Measurements from ENCODE around the gene APPL2. TPM values are rescaled to one million over a fixed set of nuclear protein-coding genes. Genes with fewer than 3 reads are reported as not detected.
A peak's percentile ranks its signal among the peaks of the same experiment; 100 is the strongest.

APPL2 gene
- total RNA-seq (2016; rRNA removed; fragmentation: Illumina TruSeq; extraction: Trizol) (9.9 and 10.5 TPM in 2 replicates), polyA plus RNA-seq (2011; rRNA removed) (11.1 and 12.1 TPM in 2 replicates), polyA minus RNA-seq (2011; rRNA and poly(A)+ RNA removed; ENCODE audit: low replicate concordance) (11.7 and 14.0 TPM in 2 replicates), Bru-seq, nascent RNA (percentile 73 among the genes with signal in this experiment), BruChase-seq, experiment 1, labeled RNA remaining after a 6-hour chase (percentile 70 among the genes with signal in this experiment), BruChase-seq, experiment 2, labeled RNA remaining after a 2-hour chase (percentile 72 among the genes with signal in this experiment)
- total RNA-seq (2016; cell fraction: cytosol; rRNA removed; fragmentation: Illumina TruSeq; extraction: Trizol; ENCODE audit: low read depth) = 3.9 and 4.1 TPM in 2 replicates
- total RNA-seq (2016; cell fraction: insoluble cytoplasmic fraction; rRNA removed; fragmentation: Illumina TruSeq; extraction: Trizol) = 9.9 and 11.1 TPM in 2 replicates
- total RNA-seq (2016; cell fraction: membrane; rRNA removed; fragmentation: Illumina TruSeq; extraction: Trizol) = 10.0 and 11.6 TPM in 2 replicates
- total RNA-seq (2016; cell fraction: nucleus; rRNA removed; fragmentation: Illumina TruSeq; extraction: Trizol) = 15.0 and 18.1 TPM in 2 replicates
- 5.5 and 6.9 TPM in 2 replicates for polyA plus RNA-seq (2011; cell fraction: cytosol; rRNA removed)
- polyA plus RNA-seq (2011; cell fraction: nucleus; rRNA removed) = 18.2 and 20.1 TPM in 2 replicates
- polyA plus RNA-seq (2012) = 11.3 and 17.8 TPM in 2 replicates
- polyA plus RNA-seq (2016; cell fraction: cytosol; fragmentation: Illumina TruSeq; extraction: Trizol; ENCODE audit: low read depth) = 4.7 and 5.2 TPM in 2 replicates
- polyA plus RNA-seq (2016; cell fraction: insoluble cytoplasmic fraction; fragmentation: Illumina TruSeq; extraction: Trizol; ENCODE audit: low read depth) = 11.6 and 12.2 TPM in 2 replicates
- polyA plus RNA-seq (2016; cell fraction: membrane; fragmentation: Illumina TruSeq; extraction: Trizol; ENCODE audit: low read depth) = 8.7 and 8.8 TPM in 2 replicates
- polyA plus RNA-seq (2016; cell fraction: nucleus; fragmentation: Illumina TruSeq; extraction: Trizol; ENCODE audit: insufficient read depth, low read depth) = 21.7 TPM in 2 replicates
- 4.7 and 7.5 TPM in 2 replicates for polyA minus RNA-seq (2011; cell fraction: cytosol; rRNA and poly(A)+ RNA removed)
- polyA minus RNA-seq (2011; cell fraction: nucleus; rRNA and poly(A)+ RNA removed) = 30.4 and 41.6 TPM in 2 replicates
- long read RNA-seq, experiment 1, transcript APPL2-201 (21 exons, 3,239 nt) = major isoform, 8 of 11 reads
- long read RNA-seq, experiment 1, partial matches to known transcripts = 0 of 11 reads
- long read RNA-seq, experiment 1, other reads (novel, unspliced or antisense) = 3 of 11 reads
- long read RNA-seq, experiment 2, partial matches to known transcripts = 2 of 18 reads
- long read RNA-seq, experiment 2, other reads (novel, unspliced or antisense) = 13 of 18 reads

- 0% methylated on average over 10 of the region's 80 CpGs for WGBS (ENCODE audit: low lambda C conversion rate)
- DNase-seq (ENCODE audit: low spot score) (peak; percentile 83), ATAC-seq (peak; percentile 96), FAIRE-seq (no peak)
- ChIA-PET POLR2A (interaction anchor here (0.7 to 2.0 kb wide), 9 partner anchors 10 to 1038 kb away, joined by 3 to 6 read pairs (median 4); partner anchors contain the start of gene C12orf75), CTCF (ENCODE audit: low intra/inter-chr PET ratio, low total read pairs) (no interaction called here)
- H3K9ac ChIP-seq (ENCODE audit: insufficient read depth, low read depth, low read length) = peak within 1 kb of the TSS; percentile 88
- no TSS peak for BruUV-seq (replicated peaks)
- peaks cover 0 to 1% of the 10 kb centered on the region in 2 experiments; a peak in 2 of 5 replicates for H3K27me3 ChIP-seq (ENCODE audit: control insufficient read depth in 1 of 2, insufficient read depth in 2 of 2, low read length in 2 of 2)
- H3K4me3 ChIP-seq (replicated peaks in 1 of 3; ENCODE audit: insufficient read depth in 1 of 3, low read depth in 2 of 3, low read length in 3 of 3) = peak within 1 kb of the TSS; percentile 79 to 96 (median 84)
- H3K4me1 ChIP-seq (ENCODE audit: insufficient read depth, low read length) = peaks cover 59% of the 10 kb centered on the region
- peaks cover 21% of the 10 kb centered on the region for H3K79me2 ChIP-seq (ENCODE audit: insufficient read depth, low read length)
- in situ Hi-C loops (cut with HindIII; ENCODE audit: extremely low pct_ligation_motif_present, low pct_unique_long_range_greater_than_20kb) = no loop called here
- peak within 1 kb of the TSS; percentile 76 for H3K4me2 ChIP-seq (ENCODE audit: low read depth, low read length)
- intact Hi-C loops (cut with micrococcal nuclease; ENCODE audit: unreplicated experiment) = loop anchor here (5.0 kb wide), 2 partner anchors 81 to 146 kb away; no protein-coding TSS in a partner anchor
- no peaks in the 10 kb centered on the region for H3K36me3 ChIP-seq (replicated peaks in 1 of 2; ENCODE audit: control insufficient read depth in 1 of 2, insufficient read depth in 2 of 2, low read length in 2 of 2)
- no peaks in the 10 kb centered on the region for H3K9me3 ChIP-seq (ENCODE audit: low read length)
- no peaks in the 10 kb centered on the region; the same call in 1 of the 2 replicates for H4K20me1 ChIP-seq (ENCODE audit: insufficient read depth, low read length)
- H3K27ac ChIP-seq (ENCODE audit: extremely low read length, insufficient read depth, low read length) = peak within 1 kb of the TSS; percentile 89
- peak within 1 kb of the TSS; percentile 67 for H2AFZ ChIP-seq (ENCODE audit: low read length)
- TF ChIP-seq ZNF225 (CRISPR knock-in tag; IDR thresholded peaks at IDR 0.05) (no peak), ZNF547 (CRISPR knock-in tag; IDR thresholded peaks at IDR 0.05) (no peak), ZNF318 (CRISPR knock-in tag; IDR thresholded peaks at IDR 0.05) (0 out of 2 replicates have a peak, but pooled peaks have one; percentile 76), ZSCAN9 (CRISPR knock-in tag; IDR thresholded peaks at IDR 0.05; ENCODE audit: borderline replicate concordance) (0 out of 2 replicates have a peak, but pooled peaks have one; percentile 53)
Measured at GRCh38 chr12:105235732-105236476, at the start of gene APPL2. Gene APPL2, minus strand, starts transcription at chr12:105236174. Its CDS starts 162 bp downstream, at chr12:105236012.
